Body of pancreas (tissue), 4 donors: ENCODE measurements around the gene NUMA1.

Experiments used
- CTCF ChIP-seq, 7 experiments: fragments of 450-650 bp in 4 of 7; fragments of 200-600 bp in 3 of 7; sonication (generic) in 3 of 7; IDR thresholded peaks; one replicate each; pipeline ENCODE4 v1.5.1; 2016 to 2019; ENCODE audit warnings: antibody characterized with exemption in 7 of 7
- POLR2A ChIP-seq, 3 donors: fragments of 450-650 bp; IDR thresholded peaks; one replicate each; pipeline ENCODE4 v1.6.1; 2016; ENCODE audit warnings: antibody characterized with exemption in 3 of 3, mild to moderate bottlenecking in 2 of 3

DNA sequence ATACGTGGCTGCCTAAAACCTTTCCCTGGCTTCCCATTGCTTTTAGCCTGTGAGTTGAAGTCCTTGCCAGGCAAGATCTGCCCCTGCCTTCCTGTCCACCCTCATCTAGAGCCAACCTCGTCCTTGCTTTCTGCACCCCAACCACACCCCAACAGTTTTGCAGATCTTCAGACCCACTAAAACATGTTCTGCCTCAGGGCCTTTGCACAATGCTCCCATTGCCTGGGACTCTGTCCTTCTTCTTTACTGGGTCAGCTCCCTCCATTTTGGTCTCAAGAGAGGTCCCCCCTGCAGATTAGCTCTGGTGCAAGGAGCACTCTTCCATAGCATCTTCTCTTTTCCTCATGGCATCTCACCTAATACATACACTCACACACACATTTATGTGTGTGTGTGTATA lies 40.6 kb upstream of the NUMA1 start:
- TF ChIP-seq POLR2A (IDR thresholded peaks at IDR 0.05) (no peak), CTCF (IDR thresholded peaks at IDR 0.05) (no peak)
